Stimulated activated CD4-positive, alpha-beta T cell treated with anti-CD3 and anti-CD28 coated beads, Interleukin-1b, Interleukin-23, amount 100 ng/mL, for 4 hours (primary cell): Measurements from ENCODE around the gene JAM3.
"Not testable (repeated sequence)": the region's sequence is repeated elsewhere in the genome, so short reads cannot be mapped to it uniquely, and the experiment has no call there.

ENCODE experiments used
- DNase-seq, 2 donors: peaks; one replicate each; pipeline ENCODE4 v3.0.0-alpha.2; 2020; ENCODE audit warnings: low read depth in 2 of 2

Gene JAM3

GRCh38 chr11:134101282-134101681, 32.4 kb downstream of the JAM3 start:
- no peak for DNase-seq

GRCh38 chr11:134110252-134110815, 41.5 kb downstream of the JAM3 start:
- no peak for DNase-seq

GRCh38 chr11:134113787-134114186, 44.9 kb downstream of the JAM3 start:
- not testable (repeated sequence) for DNase-seq

- no peak for DNase-seq
Measured at GRCh38 chr11:134116210-134116609, 47.3 kb downstream of the JAM3 start.

- DNase-seq, result no peak
Measured at GRCh38 chr11:134118006-134118405, 49.1 kb downstream of the JAM3 start.

GRCh38 chr11:134119094-134119493, 50.2 kb downstream of the JAM3 start:
- DNase-seq, result no peak

GRCh38 chr11:134120143-134120850, 51.4 kb downstream of the JAM3 start:
- no peak for DNase-seq

GRCh38 chr11:134120921-134121526, 52.2 kb downstream of the JAM3 start:
- DNase-seq, result no peak

GRCh38 chr11:134124660-134125451, 56.0 kb downstream of the JAM3 start:
- peak in 1 of 2 donors; percentile 6 for DNase-seq

GRCh38 chr11:134125507-134125906, 56.6 kb downstream of the JAM3 start:
- no peak for DNase-seq

- no peak for DNase-seq
Measured at GRCh38 chr11:134126217-134126822, 57.4 kb downstream of the JAM3 start.

GRCh38 chr11:134131628-134132244, 62.9 kb downstream of the JAM3 start:
- DNase-seq, result no peak

GRCh38 chr11:134132808-134133207, 63.9 kb downstream of the JAM3 start:
- no peak for DNase-seq

GRCh38 chr11:134134167-134134566, 65.3 kb downstream of the JAM3 start:
- DNase-seq, result no peak

- DNase-seq, result no peak
Measured at GRCh38 chr11:134138376-134138775, 69.5 kb downstream of the JAM3 start.

- DNase-seq, result no peak
Measured at GRCh38 chr11:134139303-134139872, 70.5 kb downstream of the JAM3 start.

GRCh38 chr11:134139873-134140331, 71.0 kb downstream of the JAM3 start:
- DNase-seq, result peak in 1 of 2 donors; percentile 18

GRCh38 chr11:134140961-134141490, 72.2 kb downstream of the JAM3 start:
- no peak for DNase-seq

- no peak for DNase-seq
Measured at GRCh38 chr11:134142536-134142935, 73.7 kb downstream of the JAM3 start.

GRCh38 chr11:134143801-134144200, 74.9 kb downstream of the JAM3 start:
- no peak for DNase-seq

- DNase-seq, result no peak
Measured at GRCh38 chr11:134144744-134145143, 75.9 kb downstream of the JAM3 start.
